Fibroblast of villous mesenchyme (primary cell): Measurements from ENCODE around the gene BZW2. TPM values are rescaled to one million over a fixed set of nuclear protein-coding genes. Genes with fewer than 3 reads are reported as not detected.

ENCODE experiments used
- DNase-seq: peaks from one replicate; pipeline ENCODE4 v3.0.0-alpha.2; 2010; ENCODE audit warnings: low read depth
- H3K4me3 ChIP-seq: 2 replicates; pipeline ENCODE4 v1.5.1; 2011; ENCODE audit warnings: low read depth, mild to moderate bottlenecking, low read length
- CTCF ChIP-seq: IDR thresholded peaks from 2 replicates; pipeline ENCODE4 v1.5.1; 2012; ENCODE audit warnings: low read depth, mild to moderate bottlenecking, low read length; ENCODE audit not compliant: insufficient read depth
- total RNA-seq: library from RNA; depleted of rRNA; stranded (reverse); fragments of >200 nt; gene quantifications from 2 replicates; pipeline ENCODE4 v1.2.3, GENCODE V29; 2012

BZW2 gene
- total RNA-seq, 1 donor, result 53.5 TPM

DNA sequence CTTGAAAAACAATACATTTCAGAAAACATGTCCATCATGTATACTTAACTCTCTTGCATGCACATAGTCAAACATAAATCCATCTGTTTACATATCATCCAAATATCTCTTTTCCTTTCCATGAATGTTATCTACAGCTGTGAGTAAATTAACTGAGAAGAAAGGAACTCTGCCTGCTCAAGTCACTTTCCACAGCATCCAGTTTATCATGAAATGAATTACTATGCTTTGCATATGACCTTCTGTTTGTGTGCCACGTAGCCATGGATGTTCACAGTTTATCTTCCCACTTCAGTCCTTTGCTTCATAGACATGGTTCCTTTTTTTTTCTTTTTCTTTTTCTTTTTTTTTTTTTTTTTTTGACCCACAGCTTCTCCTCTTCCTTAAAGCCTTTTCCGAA, 39.6 kb downstream of the BZW2 start:
- TF ChIP-seq CTCF, result no peak
- DNase-seq, result no peak
- no peak overlapping the region for H3K4me3 ChIP-seq

DNA sequence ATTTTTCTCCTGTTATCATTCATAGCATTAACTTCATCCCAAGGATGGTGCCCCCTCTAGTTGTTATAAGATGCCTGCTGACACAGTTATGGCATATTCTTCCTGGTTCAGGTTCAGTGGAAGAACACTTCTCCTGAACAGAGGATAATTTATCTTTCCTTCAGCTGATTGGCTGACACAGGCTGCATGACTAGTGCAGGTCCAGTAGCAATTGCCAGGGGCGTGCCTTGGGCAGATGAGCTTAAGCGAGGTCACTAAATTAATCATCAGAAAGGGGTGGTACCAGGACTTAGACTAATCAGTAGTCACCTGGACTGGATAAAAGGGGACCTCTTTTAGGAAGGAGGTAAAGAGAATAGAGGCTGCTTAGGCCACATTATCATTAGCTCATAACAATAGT, 42.3 kb downstream of the BZW2 start:
- H3K4me3 ChIP-seq, result no peak overlapping the region
- TF ChIP-seq CTCF, result no peak
- DNase-seq, result no peak

- TF ChIP-seq CTCF, result no peak
- DNase-seq, result no peak
- H3K4me3 ChIP-seq, result no peak overlapping the region
Observed at GRCh38 chr7:16691241-16691640, 45.3 kb downstream of the BZW2 start.

- no peak for DNase-seq
Observed at GRCh38 chr7:16693601-16694318, 47.8 kb downstream of the BZW2 start.

DNA sequence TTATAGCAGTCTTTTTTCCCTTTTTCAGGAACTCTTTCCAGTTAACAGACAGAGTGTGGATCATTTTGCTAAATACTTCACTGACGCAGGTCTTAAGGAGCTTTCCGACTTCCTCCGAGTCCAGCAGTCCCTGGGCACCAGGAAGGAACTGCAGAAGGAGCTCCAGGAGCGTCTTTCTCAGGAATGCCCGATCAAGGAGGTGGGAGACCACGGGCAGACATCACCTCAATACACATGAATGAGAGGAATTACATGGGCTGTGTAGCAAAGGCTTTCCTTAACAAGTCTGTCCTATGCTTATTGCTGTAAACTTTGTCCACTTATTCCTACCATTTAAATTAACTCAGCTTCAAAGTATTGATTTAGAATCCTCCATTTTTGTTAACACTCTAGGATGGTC, 48.8 kb downstream of the BZW2 start:
- DNase-seq, result no peak
- H3K4me3 ChIP-seq, result no peak overlapping the region
- no peak for TF ChIP-seq CTCF

More at GRCh38 chr7:16693601-16694318, 47.8 kb downstream of the BZW2 start:
- H3K4me3 ChIP-seq, result no peak overlapping the region
- TF ChIP-seq CTCF, result no peak

- peak; percentile 73 for DNase-seq
- TF ChIP-seq CTCF, result peak; percentile 55
Observed at GRCh38 chr7:16695621-16696237, 49.7 kb downstream of the BZW2 start.

More at GRCh38 chr7:16695621-16696237, 49.7 kb downstream of the BZW2 start:
- H3K4me3 ChIP-seq, result no peak overlapping the region
